HepG2 (cell line): Measurements from ENCODE around the gene C17orf75. TPM values are rescaled to one million over a fixed set of nuclear protein-coding genes. Genes with fewer than 3 reads are reported as not detected.

ENCODE experiments used
- AHR ChIP-seq: IDR thresholded peaks from 2 replicates; pipeline ENCODE4 v1.6.1; 2018; ENCODE audit warnings: missing genetic modification reagents, missing compliant biosample characterization
- ATF7-NPFF ChIP-seq: sonication (generic); formaldehyde crosslinking; IDR thresholded peaks from 2 replicates; pipeline ENCODE4 v1.8.1; 2023; ENCODE audit warnings: mild to moderate bottlenecking, low read depth, missing genetic modification reagents, moderate library complexity
- CEBPB ChIP-seq: IDR thresholded peaks from 2 replicates; pipeline ENCODE4 v1.6.1; 2011; ENCODE audit warnings: low read depth, low read length, improper control_type of control experiment, borderline replicate concordance
- HES4 ChIP-seq: sonication (generic); formaldehyde crosslinking; IDR thresholded peaks from 2 replicates; pipeline ENCODE4 v1.9.0; 2021; ENCODE audit warnings: mild to moderate bottlenecking, missing genetic modification reagents, borderline replicate concordance
- HNRNPLL ChIP-seq: fragments of 200-400 bp; formaldehyde crosslinking; IDR thresholded peaks from 2 replicates; pipeline ENCODE4 v1.6.1; 2017; ENCODE audit warnings: mild to moderate bottlenecking, low read depth, low read length; ENCODE audit not compliant: poor library complexity, severe bottlenecking
- HOXA5 ChIP-seq: sonication (generic); formaldehyde crosslinking; IDR thresholded peaks from 2 replicates; pipeline ENCODE4 v1.4.0; 2020; ENCODE audit warnings: missing genetic modification reagents
- PHF20 ChIP-seq: sonication (generic); formaldehyde crosslinking; IDR thresholded peaks from 2 replicates; pipeline ENCODE4 v1.5.0; 2020; ENCODE audit warnings: mild to moderate bottlenecking, missing genetic modification reagents
- SIN3A ChIP-seq: IDR thresholded peaks from 2 replicates; pipeline ENCODE4 v1.6.1; 2011; ENCODE audit warnings: low read depth, mild to moderate bottlenecking, control low read depth, low read length, borderline replicate concordance
- TEAD2 ChIP-seq: sonication (generic); formaldehyde crosslinking; IDR thresholded peaks from 2 replicates; pipeline ENCODE4 v1.9.0; 2021; ENCODE audit warnings: missing genetic modification reagents
- ZFP1 ChIP-seq: IDR thresholded peaks from 2 replicates; pipeline ENCODE4 v1.6.1; 2016
- ZNF143 ChIP-seq: sonication (generic); formaldehyde crosslinking; IDR thresholded peaks from 2 replicates; pipeline ENCODE4 v1.4.0; 2020; ENCODE audit warnings: missing genetic modification reagents
- ZNF33B ChIP-seq: sonication (generic); formaldehyde crosslinking; IDR thresholded peaks from 2 replicates; pipeline ENCODE4 v1.5.1; 2020; ENCODE audit warnings: mild to moderate bottlenecking, missing genetic modification reagents
- ZNF547 ChIP-seq: sonication (generic); formaldehyde crosslinking; IDR thresholded peaks from 2 replicates; pipeline ENCODE4 v1.5.1; 2020; ENCODE audit warnings: mild to moderate bottlenecking, missing genetic modification reagents
- ZNF615 ChIP-seq: sonication (generic); formaldehyde crosslinking; IDR thresholded peaks from 2 replicates; pipeline ENCODE4 v1.5.0; 2020; ENCODE audit warnings: mild to moderate bottlenecking, missing genetic modification reagents, borderline replicate concordance
- polyA plus RNA-seq, 8 experiments: library from polyadenylated mRNA; depleted of rRNA in 3 of 8; stranded (reverse) in 7 of 8; unstranded in 1 of 8; fragments of >200 nt; fragmentation: Illumina TruSeq in 4 of 8; extraction: Trizol in 4 of 8; gene quantifications; 2 replicates each; pipeline versions ENCODE4 v1.2.1 to v1.2.3, GENCODE V29; 2011 to 2016; ENCODE audit warnings: low read depth in 4 of 8, missing spikeins in 1 of 8, mixed read lengths in 1 of 8; ENCODE audit not compliant: insufficient read depth in 1 of 8
- total RNA-seq, 5 experiments: library from RNA; depleted of rRNA; stranded (reverse); fragments of >200 nt; fragmentation: Illumina TruSeq; extraction: Trizol; gene quantifications; 2 replicates each; pipeline ENCODE4 v1.2.3, GENCODE V29; 2016; ENCODE audit warnings: low read depth in 1 of 5
- TF ChIP-seq, protein P1 (sequence below): sonication (generic); formaldehyde crosslinking; IDR thresholded peaks from 2 replicates; pipeline ENCODE4 v1.5.1; 2020; ENCODE audit warnings: mild to moderate bottlenecking, missing genetic modification reagents, borderline replicate concordance
- TF ChIP-seq, protein P2 (sequence below): sonication (generic); formaldehyde crosslinking; IDR thresholded peaks from 2 replicates; pipeline ENCODE4 v1.8.0; 2022; ENCODE audit warnings: mild to moderate bottlenecking, missing genetic modification reagents
- TF ChIP-seq, protein P3 (sequence below): sonication (generic); formaldehyde crosslinking; IDR thresholded peaks from 2 replicates; pipeline ENCODE4 v1.4.0; 2020; ENCODE audit warnings: missing genetic modification reagents, mild to moderate bottlenecking, borderline replicate concordance
- TF ChIP-seq, protein P4 (sequence below), 2 experiments: sonication (generic) in 1 of 2; formaldehyde crosslinking in 1 of 2; IDR thresholded peaks; 2 replicates each; pipeline versions ENCODE4 v1.4.0 to v1.6.1; 2018 to 2020; ENCODE audit warnings: missing genetic modification reagents in 2 of 2, borderline replicate concordance in 1 of 2, low read depth in 1 of 2, mild to moderate bottlenecking in 1 of 2, missing biosample characterization in 1 of 2

Gene C17orf75
- total and polyA plus RNA-seq, 2 of the 13 experiments (the other 11 are each of a cell fraction or from before 2014, with no cell fraction given), result 16.2 to 33.0 TPM

DNA sequence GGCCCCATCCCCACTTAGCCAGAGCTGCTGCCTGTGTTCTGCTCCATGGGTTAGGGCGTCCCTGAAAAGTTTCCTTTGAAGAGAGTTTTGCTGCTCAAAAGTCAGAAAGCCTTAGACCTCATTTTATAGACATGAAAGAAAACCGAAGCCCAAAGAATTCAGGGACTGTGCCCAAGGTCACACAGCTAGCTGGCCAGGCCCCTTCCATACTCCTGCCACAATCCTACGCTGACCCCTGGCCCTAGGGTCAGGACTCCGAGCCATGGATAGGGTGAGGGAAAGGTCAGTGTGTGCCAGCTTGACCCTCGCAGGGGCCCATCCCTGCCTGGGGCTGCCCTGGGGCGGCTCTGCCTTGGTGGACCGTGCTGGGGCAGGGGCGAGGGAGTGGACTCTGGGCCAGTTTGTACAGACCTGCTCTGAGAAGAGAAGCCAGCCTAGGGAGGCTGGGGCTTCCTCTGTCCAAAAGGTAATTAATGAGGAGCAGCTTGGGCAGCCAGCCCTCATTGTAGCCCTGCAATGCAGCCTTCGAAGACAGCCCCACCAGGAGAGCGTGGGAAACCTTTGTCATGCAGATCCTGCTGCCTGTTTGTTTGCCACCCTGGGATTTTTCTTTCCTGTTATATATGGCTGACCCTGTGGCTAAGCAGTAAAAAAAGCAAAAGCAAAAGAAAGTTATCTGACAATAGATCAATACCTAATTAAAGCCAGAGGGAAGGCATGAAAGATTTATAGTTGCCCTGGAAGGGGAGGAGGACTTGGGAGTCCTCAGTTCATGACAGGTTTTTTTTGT is 38.9 kb downstream of the C17orf75 start (continued):
- TF ChIP-seq HES4, result no peak
- TF ChIP-seq, protein P1, sequence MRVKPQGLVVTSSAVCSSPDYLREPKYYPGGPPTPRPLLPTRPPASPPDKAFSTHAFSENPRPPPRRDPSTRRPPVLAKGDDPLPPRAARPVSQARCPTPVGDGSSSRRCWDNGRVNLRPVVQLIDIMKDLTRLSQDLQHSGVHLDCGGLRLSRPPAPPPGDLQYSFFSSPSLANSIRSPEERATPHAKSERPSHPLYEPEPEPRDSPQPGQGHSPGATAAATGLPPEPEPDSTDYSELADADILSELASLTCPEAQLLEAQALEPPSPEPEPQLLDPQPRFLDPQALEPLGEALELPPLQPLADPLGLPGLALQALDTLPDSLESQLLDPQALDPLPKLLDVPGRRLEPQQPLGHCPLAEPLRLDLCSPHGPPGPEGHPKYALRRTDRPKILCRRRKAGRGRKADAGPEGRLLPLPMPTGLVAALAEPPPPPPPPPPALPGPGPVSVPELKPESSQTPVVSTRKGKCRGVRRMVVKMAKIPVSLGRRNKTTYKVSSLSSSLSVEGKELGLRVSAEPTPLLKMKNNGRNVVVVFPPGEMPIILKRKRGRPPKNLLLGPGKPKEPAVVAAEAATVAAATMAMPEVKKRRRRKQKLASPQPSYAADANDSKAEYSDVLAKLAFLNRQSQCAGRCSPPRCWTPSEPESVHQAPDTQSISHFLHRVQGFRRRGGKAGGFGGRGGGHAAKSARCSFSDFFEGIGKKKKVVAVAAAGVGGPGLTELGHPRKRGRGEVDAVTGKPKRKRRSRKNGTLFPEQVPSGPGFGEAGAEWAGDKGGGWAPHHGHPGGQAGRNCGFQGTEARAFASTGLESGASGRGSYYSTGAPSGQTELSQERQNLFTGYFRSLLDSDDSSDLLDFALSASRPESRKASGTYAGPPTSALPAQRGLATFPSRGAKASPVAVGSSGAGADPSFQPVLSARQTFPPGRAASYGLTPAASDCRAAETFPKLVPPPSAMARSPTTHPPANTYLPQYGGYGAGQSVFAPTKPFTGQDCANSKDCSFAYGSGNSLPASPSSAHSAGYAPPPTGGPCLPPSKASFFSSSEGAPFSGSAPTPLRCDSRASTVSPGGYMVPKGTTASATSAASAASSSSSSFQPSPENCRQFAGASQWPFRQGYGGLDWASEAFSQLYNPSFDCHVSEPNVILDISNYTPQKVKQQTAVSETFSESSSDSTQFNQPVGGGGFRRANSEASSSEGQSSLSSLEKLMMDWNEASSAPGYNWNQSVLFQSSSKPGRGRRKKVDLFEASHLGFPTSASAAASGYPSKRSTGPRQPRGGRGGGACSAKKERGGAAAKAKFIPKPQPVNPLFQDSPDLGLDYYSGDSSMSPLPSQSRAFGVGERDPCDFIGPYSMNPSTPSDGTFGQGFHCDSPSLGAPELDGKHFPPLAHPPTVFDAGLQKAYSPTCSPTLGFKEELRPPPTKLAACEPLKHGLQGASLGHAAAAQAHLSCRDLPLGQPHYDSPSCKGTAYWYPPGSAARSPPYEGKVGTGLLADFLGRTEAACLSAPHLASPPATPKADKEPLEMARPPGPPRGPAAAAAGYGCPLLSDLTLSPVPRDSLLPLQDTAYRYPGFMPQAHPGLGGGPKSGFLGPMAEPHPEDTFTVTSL (CRISPR knock-in tag), result peak; percentile 45; the same call in 1 of the 2 replicates
- no peak for TF ChIP-seq HOXA5
- TF ChIP-seq ZFP1, result no peak
- TF ChIP-seq HNRNPLL, result no peak
- TF ChIP-seq ZNF547 (CRISPR knock-in tag), result 0 out of 2 replicates have a peak, but pooled peaks have one; percentile 19
- no peak for TF ChIP-seq CEBPB
- no peak for TF ChIP-seq ZNF143 (CRISPR knock-in tag)
- no peak for TF ChIP-seq SIN3A
- TF ChIP-seq, protein P2, sequence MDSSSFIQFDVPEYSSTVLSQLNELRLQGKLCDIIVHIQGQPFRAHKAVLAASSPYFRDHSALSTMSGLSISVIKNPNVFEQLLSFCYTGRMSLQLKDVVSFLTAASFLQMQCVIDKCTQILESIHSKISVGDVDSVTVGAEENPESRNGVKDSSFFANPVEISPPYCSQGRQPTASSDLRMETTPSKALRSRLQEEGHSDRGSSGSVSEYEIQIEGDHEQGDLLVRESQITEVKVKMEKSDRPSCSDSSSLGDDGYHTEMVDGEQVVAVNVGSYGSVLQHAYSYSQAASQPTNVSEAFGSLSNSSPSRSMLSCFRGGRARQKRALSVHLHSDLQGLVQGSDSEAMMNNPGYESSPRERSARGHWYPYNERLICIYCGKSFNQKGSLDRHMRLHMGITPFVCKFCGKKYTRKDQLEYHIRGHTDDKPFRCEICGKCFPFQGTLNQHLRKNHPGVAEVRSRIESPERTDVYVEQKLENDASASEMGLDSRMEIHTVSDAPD (CRISPR knock-in tag), result peak; percentile 86
- TF ChIP-seq ZNF615 (CRISPR knock-in tag), result no peak
- TF ChIP-seq, protein P3, sequence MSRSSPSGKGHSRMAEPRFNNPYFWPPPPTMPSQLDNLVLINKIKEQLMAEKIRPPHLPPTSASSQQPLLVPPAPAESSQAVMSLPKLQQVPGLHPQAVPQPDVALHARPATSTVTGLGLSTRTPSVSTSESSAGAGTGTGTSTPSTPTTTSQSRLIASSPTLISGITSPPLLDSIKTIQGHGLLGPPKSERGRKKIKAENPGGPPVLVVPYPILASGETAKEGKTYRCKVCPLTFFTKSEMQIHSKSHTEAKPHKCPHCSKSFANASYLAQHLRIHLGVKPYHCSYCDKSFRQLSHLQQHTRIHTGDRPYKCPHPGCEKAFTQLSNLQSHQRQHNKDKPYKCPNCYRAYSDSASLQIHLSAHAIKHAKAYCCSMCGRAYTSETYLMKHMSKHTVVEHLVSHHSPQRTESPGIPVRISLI, result peak; percentile 48; the same call in 1 of the 2 replicates
- TF ChIP-seq TEAD2 (CRISPR knock-in tag), result no peak
- no peak for TF ChIP-seq PHF20 (CRISPR knock-in tag)
- TF ChIP-seq, protein P4, sequence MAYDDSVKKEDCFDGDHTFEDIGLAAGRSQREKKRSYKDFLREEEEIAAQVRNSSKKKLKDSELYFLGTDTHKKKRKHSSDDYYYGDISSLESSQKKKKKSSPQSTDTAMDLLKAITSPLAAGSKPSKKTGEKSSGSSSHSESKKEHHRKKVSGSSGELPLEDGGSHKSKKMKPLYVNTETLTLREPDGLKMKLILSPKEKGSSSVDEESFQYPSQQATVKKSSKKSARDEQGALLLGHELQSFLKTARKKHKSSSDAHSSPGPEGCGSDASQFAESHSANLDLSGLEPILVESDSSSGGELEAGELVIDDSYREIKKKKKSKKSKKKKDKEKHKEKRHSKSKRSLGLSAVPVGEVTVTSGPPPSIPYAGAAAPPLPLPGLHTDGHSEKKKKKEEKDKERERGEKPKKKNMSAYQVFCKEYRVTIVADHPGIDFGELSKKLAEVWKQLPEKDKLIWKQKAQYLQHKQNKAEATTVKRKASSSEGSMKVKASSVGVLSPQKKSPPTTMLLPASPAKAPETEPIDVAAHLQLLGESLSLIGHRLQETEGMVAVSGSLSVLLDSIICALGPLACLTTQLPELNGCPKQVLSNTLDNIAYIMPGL (CRISPR knock-in tag; IDR thresholded peaks at IDR 0.05; ENCODE audit: borderline replicate concordance in 1 of 2, low read depth in 1 of 2), result no peak
- 0 out of 2 replicates have a peak, but pooled peaks have one; percentile 46 for TF ChIP-seq ATF7-NPFF (CRISPR knock-in tag)
- TF ChIP-seq AHR (CRISPR knock-in tag), result no peak
- TF ChIP-seq ZNF33B (CRISPR knock-in tag), result no peak
